RWPE2 (cell line): ENCODE data around the gene MANSC4.

Source experiments
- ATAC-seq: fragments of 200-7000 bp; cut with Tn5 transposase; 3 replicates; pipeline ENCODE4 v1.9.1; 2021; ENCODE audit warnings: low read depth
- DNase-seq: peaks from one replicate; pipeline ENCODE4 v3.0.0-alpha.2; 2020; ENCODE audit warnings: low spot score
- H3K27ac ChIP-seq: fragments of 450-650 bp; 2 replicates; pipeline ENCODE4 v1.5.1; 2017; ENCODE audit warnings: mild to moderate bottlenecking; ENCODE audit not compliant: poor library complexity, severe bottlenecking
- H3K27me3 ChIP-seq: fragments of 250-450 bp; sonication (Bioruptor Pico); 2 replicates; pipeline ENCODE4 v1.5.1; 2021; ENCODE audit warnings: mild to moderate bottlenecking, moderate library complexity; ENCODE audit not compliant: insufficient read depth, poor library complexity, severe bottlenecking
- H3K36me3 ChIP-seq: fragments of 250-450 bp; sonication (Bioruptor Pico); 2 replicates; pipeline ENCODE4 v1.5.1; 2020; ENCODE audit warnings: low read depth, mild to moderate bottlenecking, moderate library complexity
- H3K4me1 ChIP-seq: fragments of 250-450 bp; sonication (Bioruptor Pico); 2 replicates; pipeline ENCODE4 v1.5.1; 2021; ENCODE audit warnings: mild to moderate bottlenecking, moderate library complexity; ENCODE audit not compliant: insufficient read depth, poor library complexity, severe bottlenecking
- H3K4me3 ChIP-seq: fragments of 250-450 bp; sonication (Bioruptor Pico); 2 replicates; pipeline ENCODE4 v1.5.1; 2021; ENCODE audit warnings: mild to moderate bottlenecking, moderate library complexity; ENCODE audit not compliant: severe bottlenecking
- H3K9me3 ChIP-seq: fragments of 250-450 bp; sonication (Bioruptor Pico); 2 replicates; pipeline ENCODE4 v1.5.1; 2021; ENCODE audit warnings: mild to moderate bottlenecking, moderate library complexity; ENCODE audit not compliant: severe bottlenecking
- TF ChIP-seq, protein P1 (sequence below): fragments of 450-650 bp; IDR thresholded peaks from one replicate; pipeline ENCODE4 v1.5.1; 2017; ENCODE audit warnings: mild to moderate bottlenecking, moderate library complexity; ENCODE audit not compliant: poor library complexity, severe bottlenecking

The MANSC4 gene

DNA sequence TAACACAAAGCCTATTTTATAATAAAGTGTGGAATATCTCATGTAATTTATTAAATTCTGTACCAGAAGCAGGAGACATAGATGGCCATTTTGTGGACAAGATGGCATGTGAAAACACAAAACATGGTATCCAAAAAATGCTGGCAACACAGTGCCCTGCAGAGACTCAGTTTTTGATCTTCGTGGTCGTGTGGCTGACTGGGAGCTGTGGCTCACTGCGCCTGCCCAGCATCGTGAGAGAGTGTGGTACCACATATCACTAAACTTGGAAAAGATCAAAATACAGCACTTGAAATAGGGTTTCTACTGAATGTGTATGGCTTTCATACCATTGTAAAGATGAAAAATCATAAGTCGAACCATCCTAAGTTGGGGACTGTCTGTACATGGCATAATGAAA, 43.0 kb upstream of the MANSC4 start:
- Histone ChIP-seq H3K4me3 (no peak overlapping the region), H3K36me3 (no peaks in the 10 kb centered on the region), H3K9me3 (no peaks in the 10 kb centered on the region), H3K27ac (peak overlapping the region; percentile 91), H3K27me3 (no peaks in the 10 kb centered on the region), H3K4me1 (peaks cover 18% of the 10 kb centered on the region)
- no peak for ATAC-seq
- TF ChIP-seq, protein P1, sequence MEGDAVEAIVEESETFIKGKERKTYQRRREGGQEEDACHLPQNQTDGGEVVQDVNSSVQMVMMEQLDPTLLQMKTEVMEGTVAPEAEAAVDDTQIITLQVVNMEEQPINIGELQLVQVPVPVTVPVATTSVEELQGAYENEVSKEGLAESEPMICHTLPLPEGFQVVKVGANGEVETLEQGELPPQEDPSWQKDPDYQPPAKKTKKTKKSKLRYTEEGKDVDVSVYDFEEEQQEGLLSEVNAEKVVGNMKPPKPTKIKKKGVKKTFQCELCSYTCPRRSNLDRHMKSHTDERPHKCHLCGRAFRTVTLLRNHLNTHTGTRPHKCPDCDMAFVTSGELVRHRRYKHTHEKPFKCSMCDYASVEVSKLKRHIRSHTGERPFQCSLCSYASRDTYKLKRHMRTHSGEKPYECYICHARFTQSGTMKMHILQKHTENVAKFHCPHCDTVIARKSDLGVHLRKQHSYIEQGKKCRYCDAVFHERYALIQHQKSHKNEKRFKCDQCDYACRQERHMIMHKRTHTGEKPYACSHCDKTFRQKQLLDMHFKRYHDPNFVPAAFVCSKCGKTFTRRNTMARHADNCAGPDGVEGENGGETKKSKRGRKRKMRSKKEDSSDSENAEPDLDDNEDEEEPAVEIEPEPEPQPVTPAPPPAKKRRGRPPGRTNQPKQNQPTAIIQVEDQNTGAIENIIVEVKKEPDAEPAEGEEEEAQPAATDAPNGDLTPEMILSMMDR: no peak
- no peak for DNase-seq

DNA sequence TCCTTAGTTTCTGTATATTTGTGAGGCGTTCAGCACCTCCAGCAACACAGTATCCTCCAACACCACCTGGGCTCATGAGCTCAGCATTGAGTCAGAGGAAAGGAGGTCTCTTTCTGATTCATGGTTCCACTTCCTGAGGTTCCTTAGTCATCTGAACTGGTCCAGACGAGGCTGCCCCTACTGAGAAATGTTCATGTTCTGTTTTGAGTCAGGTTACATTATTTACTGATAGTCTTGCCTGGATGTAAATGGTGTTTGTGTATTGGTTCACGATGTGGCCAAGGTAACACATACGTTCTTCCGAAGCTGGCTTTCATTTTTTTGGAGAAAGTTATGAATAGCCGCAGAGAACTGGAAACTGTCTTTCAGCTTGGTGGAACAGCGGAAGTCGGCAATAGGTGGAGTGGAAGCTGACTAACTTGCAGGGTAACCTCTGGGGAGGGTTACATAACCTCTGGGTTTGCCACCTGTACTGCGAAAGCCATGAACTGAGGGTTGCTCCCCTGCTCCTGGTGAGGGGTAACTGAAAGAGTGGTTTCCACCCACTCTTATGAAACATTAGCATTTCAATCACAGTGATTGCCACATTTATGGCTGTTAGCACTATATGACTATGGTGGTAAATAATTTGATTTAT, 42.2 kb upstream of the MANSC4 start:
- Histone ChIP-seq H3K4me1 (peaks cover 18% of the 10 kb centered on the region), H3K36me3 (no peaks in the 10 kb centered on the region), H3K27ac (peak overlapping the region; percentile 91), H3K9me3 (no peaks in the 10 kb centered on the region), H3K27me3 (no peaks in the 10 kb centered on the region), H3K4me3 (peak overlapping the region; percentile 16)
- peak; percentile 56 for DNase-seq
- TF ChIP-seq, protein P1: no peak
- peak; percentile 95 for ATAC-seq

DNA sequence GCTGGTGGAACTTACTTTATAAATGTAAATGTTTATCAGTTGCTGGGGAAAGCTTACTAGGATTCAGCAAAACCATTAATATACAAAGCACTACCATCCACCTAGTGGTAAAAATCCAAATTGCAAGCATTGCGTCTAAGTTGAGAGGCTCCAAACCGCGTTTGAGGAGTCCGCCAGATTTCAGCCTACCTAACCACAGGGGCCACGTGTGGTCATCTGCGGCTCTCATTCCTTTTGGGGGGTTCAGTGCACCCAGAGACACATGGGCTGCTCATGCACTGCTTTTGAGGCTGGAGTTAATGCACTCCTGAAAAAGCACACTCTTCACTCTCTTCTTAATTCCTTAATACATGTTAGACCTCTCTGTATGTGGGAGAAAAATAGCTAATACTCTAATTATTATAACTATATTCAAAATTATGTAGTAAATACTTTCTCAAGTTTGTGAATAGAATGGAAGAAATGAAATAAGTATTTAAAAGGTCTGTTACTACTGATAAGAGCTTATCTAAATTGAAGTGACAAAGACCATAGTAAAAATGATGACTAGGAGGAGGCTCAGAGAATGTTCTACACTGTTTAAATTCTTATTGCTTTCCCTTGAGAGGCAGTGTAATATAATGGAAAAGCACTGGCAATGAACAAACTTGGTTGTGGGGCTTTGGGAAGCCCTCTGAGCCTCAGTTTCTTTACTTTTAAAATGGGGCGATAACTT, 41.4 kb upstream of the MANSC4 start:
- TF ChIP-seq, protein P1: peak; percentile 72
- no peak for ATAC-seq
- Histone ChIP-seq H3K4me3 (peak overlapping the region; percentile 16), H3K27me3 (no peaks in the 10 kb centered on the region), H3K4me1 (peaks cover 18% of the 10 kb centered on the region), H3K27ac (peak overlapping the region; percentile 91), H3K36me3 (no peaks in the 10 kb centered on the region), H3K9me3 (no peaks in the 10 kb centered on the region)
- DNase-seq: no peak

DNA sequence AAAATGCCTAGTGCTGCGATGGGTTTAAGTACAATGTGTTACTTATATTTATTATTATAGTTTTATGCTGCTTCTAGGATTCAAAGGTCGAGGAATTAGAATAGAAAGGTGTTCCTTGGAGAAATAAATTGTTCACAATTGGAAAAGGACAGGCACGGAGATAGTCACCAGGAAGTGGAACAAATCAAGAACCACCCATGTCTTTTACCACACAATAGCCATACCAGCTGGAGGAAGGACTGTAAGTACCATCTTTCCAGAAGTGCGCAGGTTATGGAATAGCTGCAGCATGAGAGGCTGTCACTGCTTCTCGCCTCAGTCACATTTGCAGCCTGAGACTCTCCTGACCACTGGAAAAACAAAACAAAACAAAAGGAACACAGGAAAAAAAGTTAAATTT, 40.5 kb upstream of the MANSC4 start:
- H3K4me1 ChIP-seq: peaks cover 18% of the 10 kb centered on the region
- H3K4me3 ChIP-seq: no peak overlapping the region
- DNase-seq (no peak), ATAC-seq (no peak)
- H3K27ac ChIP-seq: peak overlapping the region; percentile 91
- H3K36me3 ChIP-seq: no peaks in the 10 kb centered on the region
- no peaks in the 10 kb centered on the region for H3K9me3 ChIP-seq
- TF ChIP-seq, protein P1: no peak
- no peaks in the 10 kb centered on the region for H3K27me3 ChIP-seq
